Keratinocyte (primary cell): ENCODE results near the gene PCNX1. TPM values are rescaled to one million over a fixed set of nuclear protein-coding genes. Genes with fewer than 3 reads are reported as not detected.

Source experiments
- DNase-seq: peaks from one replicate; pipeline ENCODE4 v3.0.0-alpha.2; 2011; ENCODE audit warnings: low read depth, missing footprints, low spot score
- FAIRE-seq: peaks from 2 replicates; lab custom pipeline; 2011; peaks lifted over from hg19 to GRCh38; lab: Jason Lieb, UNC
- H2AFZ ChIP-seq: 2 replicates; pipeline ENCODE4 v1.6.0; 2012; ENCODE audit warnings: low read length, control low read depth, inconsistent platforms; ENCODE audit not compliant: control insufficient read depth
- H3K27ac ChIP-seq: 2 replicates; pipeline ENCODE4 v1.5.1; 2011; ENCODE audit warnings: low read length; ENCODE audit not compliant: control insufficient read depth, insufficient read depth
- H3K27me3 ChIP-seq: 3 replicates; pipeline ENCODE4 v1.6.0; 2011; ENCODE audit warnings: low read length; ENCODE audit not compliant: control insufficient read depth, insufficient read depth; ENCODE audit errors: extremely low read depth
- H3K36me3 ChIP-seq, 2 experiments: 2 replicates in 1 of 2; 3 replicates in 1 of 2; pipeline ENCODE4 v1.5.1; 2011; ENCODE audit warnings: low read length in 2 of 2, mild to moderate bottlenecking in 1 of 2; ENCODE audit not compliant: control insufficient read depth in 2 of 2, insufficient read depth in 2 of 2; ENCODE audit errors: extremely low read depth in 1 of 2
- H3K4me1 ChIP-seq: 3 replicates; pipeline ENCODE4 v1.5.1; 2011; ENCODE audit warnings: low read length; ENCODE audit not compliant: control insufficient read depth, insufficient read depth; ENCODE audit errors: extremely low read depth
- H3K4me2 ChIP-seq: 3 replicates; pipeline ENCODE4 v1.6.0; 2011; ENCODE audit warnings: low read depth, low read length; ENCODE audit not compliant: control insufficient read depth, insufficient read depth; ENCODE audit errors: extremely low read depth
- H3K4me3 ChIP-seq, 3 experiments: fragments of 200-600 bp in 1 of 3; sonication (generic) in 1 of 3; 2 replicates in 2 of 3; 3 replicates in 1 of 3; pipeline ENCODE4 v1.5.1; 2011 to 2016; ENCODE audit warnings: low read length in 3 of 3, mild to moderate bottlenecking in 3 of 3, control low read depth in 2 of 3, inconsistent platforms in 1 of 3, low read depth in 1 of 3, mixed read lengths in 1 of 3, mixed run types in 1 of 3, moderate library complexity in 1 of 3; ENCODE audit not compliant: control insufficient read depth in 2 of 3, insufficient read depth in 2 of 3; ENCODE audit errors: extremely low read depth in 1 of 3
- H3K79me2 ChIP-seq: 2 replicates; pipeline ENCODE4 v1.6.0; 2012; ENCODE audit warnings: low read length; ENCODE audit not compliant: control insufficient read depth, insufficient read depth
- H3K9ac ChIP-seq: 3 replicates; pipeline ENCODE4 v1.6.0; 2011; ENCODE audit warnings: low read length; ENCODE audit not compliant: control insufficient read depth, insufficient read depth; ENCODE audit errors: extremely low read depth
- H3K9me1 ChIP-seq: 3 replicates; pipeline ENCODE4 v1.6.0; 2011; ENCODE audit warnings: low read length; ENCODE audit not compliant: control insufficient read depth, insufficient read depth; ENCODE audit errors: extremely low read depth
- H3K9me3 ChIP-seq: 2 replicates; pipeline ENCODE4 v1.5.1; 2012; ENCODE audit warnings: low read depth, low read length; ENCODE audit not compliant: control insufficient read depth
- H4K20me1 ChIP-seq: 3 replicates; pipeline ENCODE4 v1.6.0; 2011; ENCODE audit warnings: low read length; ENCODE audit not compliant: control insufficient read depth, insufficient read depth; ENCODE audit errors: extremely low read depth
- EZH2 ChIP-seq: IDR thresholded peaks from one replicate; pipeline ENCODE4 v1.6.1; 2012; ENCODE audit warnings: inconsistent platforms, mild to moderate bottlenecking, low read length, moderate library complexity
- dilution Hi-C: fragments of 300-500 bp; cut with MboI; formaldehyde crosslinking; loops from one replicate; pipeline ENCODE4 v1.7.0; 2020; ENCODE audit warnings: low sequenced_read_pairs; ENCODE audit not compliant: extremely low pct_ligation_motif_present
- polyA plus RNA-seq, 5 experiments: library from polyadenylated mRNA; depleted of rRNA in 3 of 5; stranded (reverse) in 3 of 5; stranded (forward) in 1 of 5; unstranded in 1 of 5; fragments of >200 nt; gene quantifications; 1 replicate in 1 of 5; 2 replicates in 3 of 5; 3 replicates in 1 of 5; pipeline versions ENCODE4 v1.2.1 to v1.2.3, GENCODE V29; 2011 to 2012; ENCODE audit warnings: missing spikeins in 2 of 5, low read depth in 1 of 5, low replicate concordance in 1 of 5
- TF ChIP-seq, protein P1 (sequence below), 3 experiments: IDR thresholded peaks in 1 of 3; conservative IDR thresholded peaks in 1 of 3; optimal IDR thresholded peaks in 1 of 3; 2 replicates in 2 of 3; 3 replicates in 1 of 3; pipeline versions ENCODE3 to v1.5.1; 2011; ENCODE audit warnings: low read length in 3 of 3, mild to moderate bottlenecking in 3 of 3, moderate library complexity in 2 of 3, control low read depth in 1 of 3, inconsistent platforms in 1 of 3; ENCODE audit not compliant: insufficient read depth in 2 of 3; ENCODE audit errors: extremely low read depth in 1 of 3

The PCNX1 gene
- polyA plus RNA-seq, 1 donor (not counting 4 experiments of a cell fraction or from before 2014, with no cell fraction given): 39.8 TPM

DNA sequence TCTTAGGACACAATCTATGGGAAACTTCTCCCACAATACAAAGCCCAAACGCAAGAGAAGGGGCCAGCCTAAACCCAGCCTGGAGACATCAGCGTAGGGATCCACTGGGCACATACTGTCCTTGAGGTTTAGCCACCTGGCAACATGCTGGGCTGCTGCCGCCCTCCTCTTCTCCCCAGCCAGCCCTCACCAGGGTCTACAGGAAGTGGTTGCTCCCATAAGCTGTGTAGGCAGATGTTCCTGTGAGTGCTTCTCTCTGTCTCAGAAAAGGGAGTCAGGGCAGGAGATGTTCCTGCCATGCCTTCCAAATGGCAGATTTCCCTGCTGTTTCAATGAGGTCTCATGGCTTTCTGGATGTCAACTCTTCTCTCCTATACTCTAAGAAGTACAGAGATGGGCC is 241.4 kb downstream of the PCNX1 start:
- Histone ChIP-seq H3K79me2 (no peaks in the 10 kb centered on the region), H3K4me2 (no peak overlapping the region), H3K9me3 (peaks cover 13% of the 10 kb centered on the region), H2AFZ (no peak overlapping the region), H4K20me1 (no peaks in the 10 kb centered on the region), H3K9me1 (no peaks in the 10 kb centered on the region), H3K4me1 (peaks cover 5% of the 10 kb centered on the region), H3K9ac (no peak overlapping the region), H3K4me3 (no peak overlapping the region), H3K27me3 (no peaks in the 10 kb centered on the region), H3K36me3 (no peaks in the 10 kb centered on the region), H3K27ac (no peak overlapping the region)
- TF ChIP-seq, protein P1, sequence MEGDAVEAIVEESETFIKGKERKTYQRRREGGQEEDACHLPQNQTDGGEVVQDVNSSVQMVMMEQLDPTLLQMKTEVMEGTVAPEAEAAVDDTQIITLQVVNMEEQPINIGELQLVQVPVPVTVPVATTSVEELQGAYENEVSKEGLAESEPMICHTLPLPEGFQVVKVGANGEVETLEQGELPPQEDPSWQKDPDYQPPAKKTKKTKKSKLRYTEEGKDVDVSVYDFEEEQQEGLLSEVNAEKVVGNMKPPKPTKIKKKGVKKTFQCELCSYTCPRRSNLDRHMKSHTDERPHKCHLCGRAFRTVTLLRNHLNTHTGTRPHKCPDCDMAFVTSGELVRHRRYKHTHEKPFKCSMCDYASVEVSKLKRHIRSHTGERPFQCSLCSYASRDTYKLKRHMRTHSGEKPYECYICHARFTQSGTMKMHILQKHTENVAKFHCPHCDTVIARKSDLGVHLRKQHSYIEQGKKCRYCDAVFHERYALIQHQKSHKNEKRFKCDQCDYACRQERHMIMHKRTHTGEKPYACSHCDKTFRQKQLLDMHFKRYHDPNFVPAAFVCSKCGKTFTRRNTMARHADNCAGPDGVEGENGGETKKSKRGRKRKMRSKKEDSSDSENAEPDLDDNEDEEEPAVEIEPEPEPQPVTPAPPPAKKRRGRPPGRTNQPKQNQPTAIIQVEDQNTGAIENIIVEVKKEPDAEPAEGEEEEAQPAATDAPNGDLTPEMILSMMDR (optimal IDR thresholded peaks at IDR 0.05 in 1 of 3, IDR thresholded peaks at IDR 0.05 in 1 of 3, conservative IDR thresholded peaks at IDR 0.05 in 1 of 3; ENCODE audit: extremely low read depth in 1 of 3, insufficient read depth in 2 of 3, low read length in 3 of 3): no peak
- TF ChIP-seq EZH2: no peak
- no peak for DNase-seq
- FAIRE-seq: no peak
- dilution Hi-C loops: no loop called here

DNA sequence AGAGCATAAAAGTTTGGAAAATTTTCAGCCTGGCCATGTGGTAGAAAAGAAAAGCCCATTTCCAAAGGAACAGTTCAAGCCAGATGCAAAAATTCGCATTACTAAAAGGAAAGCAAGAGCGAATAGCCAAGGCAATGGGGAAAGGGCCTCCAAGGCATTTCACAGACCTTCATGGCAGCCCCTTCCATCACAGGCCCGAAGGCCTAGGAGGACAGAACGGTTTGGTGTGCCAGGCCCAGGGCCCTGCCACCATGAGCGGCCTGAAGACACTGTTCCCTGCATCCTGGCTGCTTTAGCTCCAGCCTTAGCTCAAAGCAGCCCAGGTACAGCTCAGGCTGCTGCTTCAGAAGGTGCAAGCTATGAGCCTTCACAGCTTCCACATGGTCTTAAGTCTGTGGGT is 243.5 kb downstream of the PCNX1 start:
- no peaks in the 10 kb centered on the region for H3K4me1 ChIP-seq
- H3K9me3 ChIP-seq: peaks cover 13% of the 10 kb centered on the region
- TF ChIP-seq, protein P1 (optimal IDR thresholded peaks at IDR 0.05 in 1 of 3, IDR thresholded peaks at IDR 0.05 in 1 of 3, conservative IDR thresholded peaks at IDR 0.05 in 1 of 3; ENCODE audit: extremely low read depth in 1 of 3, insufficient read depth in 2 of 3, low read length in 3 of 3): no peak
- TF ChIP-seq EZH2: no peak
- no peaks in the 10 kb centered on the region for H3K9me1 ChIP-seq
- H3K79me2 ChIP-seq: no peaks in the 10 kb centered on the region
- H3K27ac ChIP-seq: no peak overlapping the region
- H3K4me3 ChIP-seq: no peak overlapping the region
- dilution Hi-C loops: no loop called here
- no peak overlapping the region for H2AFZ ChIP-seq
- H3K27me3 ChIP-seq: no peaks in the 10 kb centered on the region
- H3K4me2 ChIP-seq: no peak overlapping the region
- H3K9ac ChIP-seq: no peak overlapping the region
- no peaks in the 10 kb centered on the region for H4K20me1 ChIP-seq
- no peaks in the 10 kb centered on the region for H3K36me3 ChIP-seq
- DNase-seq: no peak
- FAIRE-seq: no peak
